Smooth muscle cell of the brain vasculature (primary cell): Measurements from ENCODE around the gene CT45A9.
"Not testable (repeated sequence)": the region's sequence is repeated elsewhere in the genome, so short reads cannot be mapped to it uniquely, and the experiment has no call there.

Experiments used
- DNase-seq: peaks from one replicate; pipeline ENCODE4 v3.0.0-alpha.2; 2012; ENCODE audit warnings: low read depth, low spot score

CT45A9 gene

GRCh38 chrX:135871712-135872111 lies at the start of gene CT45A9:
TSS of gene CT45A9 (minus strand) at chrX:135871812. CDS start at chrX:135868061, 3,751 bp downstream.
- DNase-seq: not testable (repeated sequence)

- not testable (repeated sequence) for DNase-seq
Observed at GRCh38 chrX:135920516-135920915, 48.9 kb upstream of the CT45A9 start.

DNA sequence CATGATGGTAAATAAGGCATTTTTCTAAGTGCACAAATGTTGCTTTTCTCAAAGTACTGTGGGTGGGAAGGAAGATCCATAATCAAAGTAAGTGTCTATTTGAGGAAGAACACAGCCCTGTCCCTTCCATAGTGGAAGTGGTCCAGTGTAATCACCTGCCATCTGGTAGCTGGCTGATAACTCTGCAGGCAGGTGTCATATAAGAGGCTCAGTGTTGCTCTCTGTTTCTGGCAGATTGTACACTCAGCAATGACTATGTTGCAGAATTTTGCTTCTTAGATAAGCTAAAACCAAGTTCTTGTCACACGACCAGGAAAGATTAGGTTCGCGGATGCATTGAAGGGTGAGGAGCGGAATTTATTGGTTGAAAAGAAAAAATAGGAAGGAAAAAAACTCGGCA lies 42.8 kb upstream of the CT45A9 start:
- no peak for DNase-seq

DNA sequence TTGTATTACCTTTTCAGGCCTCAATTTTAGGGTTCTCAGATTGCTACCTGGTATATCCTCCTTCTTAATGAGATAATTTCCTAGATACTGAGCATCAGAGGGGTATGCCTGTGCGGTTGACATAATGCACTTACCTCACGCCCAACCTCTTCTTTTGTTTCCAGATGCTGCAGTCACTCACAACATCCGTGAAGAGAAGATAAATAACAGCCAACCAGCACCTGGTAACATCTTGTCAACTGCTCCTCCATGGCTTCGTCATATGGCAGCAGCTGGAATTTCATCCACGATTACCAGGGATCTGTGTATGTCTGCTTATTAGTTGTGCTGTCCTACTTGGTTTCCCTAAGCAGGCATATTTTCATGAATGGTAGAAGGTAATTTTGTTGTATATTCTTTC lies 38.6 kb upstream of the CT45A9 start:
- no peak for DNase-seq

DNA sequence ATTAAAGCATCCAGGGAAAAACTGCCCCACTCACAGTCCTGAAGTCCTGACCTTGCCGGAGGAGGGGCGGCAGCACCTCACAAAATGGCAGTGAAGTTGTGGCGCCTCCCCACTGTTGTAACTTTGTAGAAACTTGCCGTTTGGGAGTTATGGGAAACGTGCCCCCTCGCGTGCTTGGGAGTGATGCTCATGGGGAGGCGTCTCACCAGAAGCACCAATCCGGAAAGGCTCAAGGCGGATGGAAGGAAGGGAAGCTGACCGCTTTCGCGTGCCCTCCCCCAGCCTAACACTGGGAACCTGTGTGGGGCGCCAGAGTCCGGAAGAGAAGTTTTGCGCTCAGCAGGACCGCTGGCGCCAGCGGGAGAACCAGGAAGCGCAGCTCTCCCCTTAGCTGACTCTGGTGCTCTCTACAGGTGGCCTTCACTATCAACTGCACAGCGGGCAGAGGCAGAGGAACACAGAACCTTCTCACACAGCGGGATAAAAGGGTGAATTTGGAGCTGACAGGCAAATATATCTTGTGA lies 21.7 kb upstream of the CT45A9 start, which contains the start of the genes CT45A10 and SAGE1:
Gene CT45A10 (minus strand): TSS at position 151 of the 524 bp plus-strand sequence. CDS start 8,100 bp downstream, outside the sequence.
Gene SAGE1 (plus strand): TSS at position 423 of the 524 bp plus-strand sequence. CDS start 2,527 bp downstream, outside the sequence.
- no peak for DNase-seq

- DNase-seq: no peak
Observed at GRCh38 chrX:135892781-135893180, 21.2 kb upstream of the CT45A9 start.

DNA sequence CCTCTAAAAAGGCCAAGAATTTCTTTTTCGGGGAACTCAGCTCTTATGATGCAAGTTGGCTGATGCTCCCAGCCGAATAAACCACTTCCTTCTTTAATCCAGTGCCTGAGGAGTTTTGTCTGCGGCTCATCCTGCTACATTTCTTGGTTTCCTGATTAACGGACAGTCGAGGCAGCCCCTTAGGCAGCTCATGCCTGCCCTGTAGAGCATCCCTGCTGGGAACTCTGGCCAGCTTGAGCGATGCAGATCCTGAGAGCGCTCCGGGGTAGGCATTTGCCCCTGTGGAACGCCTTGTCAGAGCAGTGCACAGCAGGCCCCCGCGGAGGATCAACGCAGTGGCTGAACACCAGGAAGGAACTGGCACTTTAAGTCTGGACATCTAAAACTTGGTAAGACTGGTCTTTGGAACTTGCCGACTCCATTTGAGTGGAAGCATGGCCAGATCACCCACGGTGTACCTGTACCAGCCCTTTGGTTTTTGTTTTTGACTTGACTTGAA lies 18.5 kb upstream of the CT45A9 start:
- no peak for DNase-seq

GRCh38 chrX:135888976-135889375 lies 17.4 kb upstream of the CT45A9 start:
- DNase-seq: not testable (repeated sequence)

DNA sequence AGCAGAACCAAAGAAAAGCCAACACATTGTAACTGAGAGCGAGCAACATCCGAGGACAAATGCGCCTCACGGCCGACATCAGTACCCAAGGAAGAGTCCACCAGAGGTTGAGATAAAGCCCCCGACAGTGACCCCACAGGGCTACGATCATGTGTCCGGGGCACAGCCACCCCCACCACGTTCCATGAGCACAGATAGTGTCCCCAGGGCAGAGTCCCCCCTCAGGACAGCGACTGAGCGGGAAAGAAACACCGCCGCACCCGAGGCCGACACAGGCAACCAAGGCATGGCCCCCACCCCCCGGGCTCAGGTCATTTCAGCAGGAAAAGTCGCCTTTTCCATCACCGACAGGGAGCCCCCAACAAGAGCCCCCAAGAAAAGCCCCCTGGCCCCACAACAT lies 16.6 kb upstream of the CT45A9 start:
- not testable (repeated sequence) for DNase-seq

DNA sequence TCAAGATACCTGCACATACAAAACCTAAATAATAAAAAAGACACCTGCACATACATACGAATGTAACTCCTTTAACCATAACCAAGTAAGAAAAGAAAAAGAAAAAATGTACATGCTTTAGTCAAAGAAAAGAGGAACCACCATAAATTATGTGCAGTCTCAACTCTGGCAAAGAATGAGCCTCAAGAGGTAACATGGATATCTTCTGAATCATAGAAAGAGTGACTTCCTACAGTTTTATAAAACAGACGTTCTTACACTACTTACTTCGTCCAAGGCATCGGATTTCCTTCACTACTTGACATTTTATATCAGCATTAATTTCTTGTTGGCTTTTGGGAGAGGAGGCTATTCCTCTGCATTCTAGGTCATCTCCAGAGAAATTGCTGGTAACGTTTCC lies 11.1 kb upstream of the CT45A9 start:
- DNase-seq: not testable (repeated sequence)

DNA sequence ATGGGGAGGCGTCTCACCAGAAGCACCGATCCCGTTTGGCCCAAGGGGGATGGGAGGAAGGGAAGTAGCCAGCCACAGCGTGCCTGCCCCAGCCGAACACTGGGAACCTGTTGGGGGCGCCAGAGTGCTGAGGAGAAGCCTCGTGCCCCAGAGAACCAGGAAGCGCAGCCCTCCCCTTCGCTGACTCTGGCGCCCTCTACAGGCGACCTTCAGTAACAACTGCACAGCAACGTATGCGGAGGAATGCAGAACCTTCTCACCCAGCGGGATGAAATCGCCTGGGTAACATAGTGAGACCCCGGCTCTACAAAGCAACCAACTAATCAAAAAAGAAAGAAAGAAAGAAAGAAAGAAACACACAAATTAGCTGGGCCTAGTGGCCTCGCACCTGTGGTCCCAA lies 17.2 kb downstream of the CT45A9 start, which contains the start of gene CT45A8:
Gene CT45A8 (minus strand): TSS at position 101 of the 400 bp plus-strand sequence. CDS start 3,755 bp downstream, outside the sequence.
- DNase-seq: not testable (repeated sequence)

GRCh38 chrX:135837180-135837579 lies 34.4 kb downstream of the CT45A9 start, which contains the start of gene CT45A7:
TSS of gene CT45A7 (minus strand) at chrX:135837280. CDS start at chrX:135833533, 3,747 bp downstream.
- not testable (repeated sequence) for DNase-seq

- DNase-seq: not testable (repeated sequence)
Observed at GRCh38 chrX:135819912-135820311, 51.7 kb downstream of the CT45A9 start, which contains the start of gene CT45A2. TSS of gene CT45A2 (minus strand) at chrX:135820012. CDS start at chrX:135816265, 3,747 bp downstream.
